Sigmoid colon (tissue), 7 donors: Measurements from ENCODE around the gene PROSER3. TPM values are rescaled to one million over a fixed set of nuclear protein-coding genes. Genes with fewer than 3 reads are reported as not detected.

Source experiments
- DNase-seq: peaks from one replicate; pipeline ENCODE4 v3.0.0-alpha.2; 2019
- H3K27ac ChIP-seq, 4 donors: fragments of 200-600 bp; sonication (generic); one replicate each; pipeline ENCODE4 v1.5.1; 2016 to 2019; ENCODE audit warnings: mild to moderate bottlenecking in 1 of 4
- H3K27me3 ChIP-seq, 3 donors: fragments of 200-600 bp; sonication (generic); one replicate each; pipeline ENCODE4 v1.5.1; 2019; ENCODE audit warnings: mild to moderate bottlenecking in 1 of 3
- H3K36me3 ChIP-seq, 4 donors: fragments of 200-600 bp; sonication (generic); one replicate each; pipeline ENCODE4 v1.5.1; 2016 to 2019
- H3K4me1 ChIP-seq, 4 donors: fragments of 200-600 bp; sonication (generic); one replicate each; pipeline ENCODE4 v1.5.1; 2017 to 2019
- H3K4me3 ChIP-seq, 4 donors: fragments of 200-600 bp; sonication (generic); one replicate each; pipeline ENCODE4 v1.5.1; 2017 to 2019; ENCODE audit warnings: mild to moderate bottlenecking in 2 of 4, moderate library complexity in 1 of 4
- H3K9me3 ChIP-seq, 4 donors: fragments of 200-600 bp in 3 of 4; sonication (generic) in 3 of 4; one replicate each; pipeline versions ENCODE4 v1.5.1 to v1.6.1; 2013 to 2019
- CTCF ChIP-seq, 4 experiments: fragments of 450-650 bp in 3 of 4; fragments of 200-600 bp in 1 of 4; IDR thresholded peaks; one replicate each; pipeline ENCODE4 v1.5.1; 2016 to 2019; ENCODE audit warnings: antibody characterized with exemption in 4 of 4, mild to moderate bottlenecking in 3 of 4, moderate library complexity in 2 of 4
- EP300 ChIP-seq, 4 donors: sonication (generic); formaldehyde crosslinking; IDR thresholded peaks; one replicate each; pipeline ENCODE4 v1.6.1; 2017; ENCODE audit warnings: antibody characterized with exemption in 4 of 4
- POLR2A ChIP-seq, 2 donors: fragments of 450-650 bp; IDR thresholded peaks; one replicate each; pipeline ENCODE4 v1.6.1; 2016; ENCODE audit warnings: antibody characterized with exemption in 2 of 2, mild to moderate bottlenecking in 2 of 2, moderate library complexity in 2 of 2
- POLR2AphosphoS5 ChIP-seq, 4 donors: sonication (generic); formaldehyde crosslinking; IDR thresholded peaks; one replicate each; pipeline ENCODE4 v1.6.1; 2017; ENCODE audit warnings: antibody characterized with exemption in 4 of 4
- whole genome bisulfite sequencing, 2 donors: extraction: QIAGEN DNeasy Blood & Tissue Kit; methylation state at CpG; one replicate each; pipeline ENCODE4 v1.1.7; 2013; 5-methylcytosine and 5-hydroxymethylcytosine counted together
- intact Hi-C: fragments of 100-400 bp; cut with DNase I; formaldehyde crosslinking; loops from one replicate; pipeline ENCODE4 v1.15.1; 2023
- polyA plus RNA-seq, 3 donors: library from polyadenylated mRNA; stranded (reverse); fragments of 200-250 nt; gene quantifications; one replicate each; pipeline ENCODE4 v1.2.3, GENCODE V29; 2013
- total RNA-seq, 4 donors: library from RNA; depleted of rRNA; stranded (reverse); fragments of >200 nt; gene quantifications; one replicate each; pipeline ENCODE4 v1.1.0, GENCODE V29; 2016
- donor health status: healthy with polysubstance abuse.
- donor health status: Bipolar disorder and iron deficiency.
- donor health status: healthy.

The PROSER3 gene
- total and polyA plus RNA-seq, 7 donors = 2.4 to 16.5 (median 5.0) TPM

GRCh38 chr19:35752746-35753350, 5.1 kb upstream of the PROSER3 start:
- WGBS, 2 donors = 95 to 96% methylated on average over 20 of the region's 20 CpGs
- peak overlapping the region; percentile 98 to 99 (median 99) for H3K27ac ChIP-seq
- intact Hi-C loops = loop anchor here (10.0 kb wide), 1 partner anchor 302 kb away; the partner anchor contains the start of genes THAP8 and WDR62
- peak; percentile 64 for DNase-seq
- TF ChIP-seq CTCF (IDR thresholded peaks at IDR 0.05) = no peak
- TF ChIP-seq EP300 (IDR thresholded peaks at IDR 0.05) = no peak
- TF ChIP-seq POLR2AphosphoS5 (IDR thresholded peaks at IDR 0.05) = no peak
- TF ChIP-seq POLR2A (IDR thresholded peaks at IDR 0.05) = no peak
- no peaks in the 10 kb centered on the region for H3K9me3 ChIP-seq
- peaks cover 0 to 62% (median 55%) of the 10 kb centered on the region in 4 donors for H3K4me1 ChIP-seq
- peaks cover 6 to 25% (median 24%) of the 10 kb centered on the region in 4 donors for H3K36me3 ChIP-seq
- H3K27me3 ChIP-seq = no peaks in the 10 kb centered on the region
- no peak overlapping the region for H3K4me3 ChIP-seq

GRCh38 chr19:35753634-35754369, 4.2 kb upstream of the PROSER3 start:
- TF ChIP-seq EP300 (IDR thresholded peaks at IDR 0.05) = no peak
- TF ChIP-seq POLR2AphosphoS5 (IDR thresholded peaks at IDR 0.05) = no peak
- no peak for TF ChIP-seq POLR2A (IDR thresholded peaks at IDR 0.05)
- no peak for TF ChIP-seq CTCF (IDR thresholded peaks at IDR 0.05)
- Histone ChIP-seq H3K4me3 (no peak overlapping the region), H3K4me1 (peaks cover 0 to 63% (median 56%) of the 10 kb centered on the region in 4 donors), H3K27ac (peak overlapping the region; percentile 98 to 99 (median 99)), H3K27me3 (no peaks in the 10 kb centered on the region), H3K36me3 (peaks cover 6 to 25% (median 24%) of the 10 kb centered on the region in 4 donors), H3K9me3 (no peaks in the 10 kb centered on the region)
- WGBS, 2 donors = 92 to 96% methylated on average over 20 of the region's 20 CpGs
- DNase-seq = peak; percentile 72
- intact Hi-C loops = loop anchor here (10.0 kb wide), 1 partner anchor 301 kb away; the partner anchor contains the start of genes THAP8 and WDR62

GRCh38 chr19:35754370-35755130, 3.4 kb upstream of the PROSER3 start:
- peak; percentile 70 for DNase-seq
- H3K36me3 ChIP-seq = peaks cover 6 to 25% (median 24%) of the 10 kb centered on the region in 4 donors
- TF ChIP-seq POLR2AphosphoS5 (IDR thresholded peaks at IDR 0.05) (peak in 1 of 4 donors; percentile 15), CTCF (IDR thresholded peaks at IDR 0.05) (no peak)
- H3K4me1 ChIP-seq = peaks cover 0 to 63% (median 55%) of the 10 kb centered on the region in 4 donors
- peak overlapping the region; percentile 98 to 99 (median 99) for H3K27ac ChIP-seq
- H3K27me3 ChIP-seq = no peaks in the 10 kb centered on the region
- H3K4me3 ChIP-seq = peak overlapping the region; percentile 4 to 85 (median 80)
- intact Hi-C loops = loop anchor here (5.0 to 10.0 kb wide), 4 partner anchors 107 to 388 kb away; partner anchors contain the start of genes CAPNS1, COX6B1, THAP8 and WDR62
- 85 to 87% methylated on average over 13 of the region's 13 CpGs for WGBS, 2 donors
- H3K9me3 ChIP-seq = no peaks in the 10 kb centered on the region

- Histone ChIP-seq H3K27me3 (no peaks in the 10 kb centered on the region), H3K4me3 (peak overlapping the region; percentile 4 to 85 (median 80)), H3K27ac (peak overlapping the region; percentile 98 to 99 (median 99)), H3K9me3 (no peaks in the 10 kb centered on the region), H3K36me3 (peaks cover 6 to 28% (median 24%) of the 10 kb centered on the region in 4 donors), H3K4me1 (peaks cover 0 to 61% (median 50%) of the 10 kb centered on the region in 4 donors)
- intact Hi-C loops = loop anchor here (5.0 to 10.0 kb wide), 4 partner anchors 108 to 387 kb away; partner anchors contain the start of genes CAPNS1, COX6B1, THAP8 and WDR62
- 30 to 49% methylated on average over 17 of the region's 17 CpGs for WGBS, 2 donors
- TF ChIP-seq POLR2A (IDR thresholded peaks at IDR 0.05) (peak in 1 of 2 donors; percentile 35), CTCF (IDR thresholded peaks at IDR 0.05) (no peak), EP300 (IDR thresholded peaks at IDR 0.05) (no peak), POLR2AphosphoS5 (IDR thresholded peaks at IDR 0.05) (peak in 1 of 4 donors; percentile 52)
- DNase-seq = no peak
Measured at GRCh38 chr19:35755131-35755549, 2.8 kb upstream of the PROSER3 start.
